Endothelial cell of umbilical vein (primary cell): ENCODE data around the gene CSMD2. TPM values are rescaled to one million over a fixed set of nuclear protein-coding genes. Genes with fewer than 3 reads are reported as not detected.

Source experiments
- BruUV-seq: library from RNA; stranded (reverse); fragments of 400-500 nt; replicated peaks from 2 replicates; lab custom pipeline; 2021; lab: Mats Ljungman, UMichigan
- CTCF ChIA-PET: fragments of 300-600, 350-600 bp; sonication (Branson Sonifier 250); formaldehyde crosslinking; loops from one replicate; lab custom pipeline; 2021; ENCODE audit warnings: antibody characterized with exemption, inconsistent platforms; lab: Charles Lee
- POLR2A ChIA-PET: fragments of 300-600, 350-600 bp; sonication (Branson Sonifier 250); formaldehyde crosslinking; loops from one replicate; lab custom pipeline; 2021; ENCODE audit warnings: antibody characterized with exemption, inconsistent platforms; lab: Charles Lee
- DNase-seq: peaks from one replicate; pipeline ENCODE4 v3.0.0-alpha.2; 2011; ENCODE audit warnings: low read depth, low spot score
- FAIRE-seq: peaks from 2 replicates; lab custom pipeline; 2011; peaks lifted over from hg19 to GRCh38; lab: Jason Lieb, UNC
- H2AFZ ChIP-seq: 2 replicates; pipeline ENCODE4 v1.6.0; 2012; ENCODE audit warnings: low read depth, low read length, control low read depth, inconsistent platforms
- H3K27ac ChIP-seq: 2 replicates; pipeline ENCODE4 v1.5.1; 2011; ENCODE audit warnings: low read depth, mild to moderate bottlenecking, control low read depth, low read length, moderate library complexity; ENCODE audit not compliant: insufficient read depth
- H3K27me3 ChIP-seq, 2 experiments: 2 replicates each; pipeline versions ENCODE4 v1.6.0 to v1.6.1; 2011; ENCODE audit warnings: low read length in 2 of 2, mixed read lengths in 1 of 2; ENCODE audit not compliant: control insufficient read depth in 2 of 2, insufficient read depth in 2 of 2
- H3K36me3 ChIP-seq, 2 experiments: 2 replicates in 1 of 2; 3 replicates in 1 of 2; pipeline ENCODE4 v1.5.1; 2011; ENCODE audit warnings: low read length in 2 of 2, mild to moderate bottlenecking in 1 of 2, moderate library complexity in 1 of 2; ENCODE audit not compliant: control insufficient read depth in 2 of 2, insufficient read depth in 2 of 2; ENCODE audit errors: extremely low read depth in 1 of 2
- H3K4me1 ChIP-seq: 3 replicates; pipeline ENCODE4 v1.5.1; 2011; ENCODE audit warnings: mild to moderate bottlenecking, low read length; ENCODE audit not compliant: control insufficient read depth, insufficient read depth; ENCODE audit errors: extremely low read depth
- H3K4me2 ChIP-seq: 2 replicates; pipeline ENCODE4 v1.6.1; 2011; ENCODE audit warnings: low read length, control low read depth, mixed read lengths; ENCODE audit not compliant: insufficient read depth
- H3K4me3 ChIP-seq, 3 experiments: fragments of 200-600 bp in 1 of 3; sonication (generic), shearing (Covaris generic) in 1 of 3; replicated peaks in 1 of 3; 2 replicates each; pipeline ENCODE4 v1.5.1; 2011 to 2016; ENCODE audit warnings: control low read depth in 3 of 3, low read length in 3 of 3, mild to moderate bottlenecking in 2 of 3, inconsistent platforms in 1 of 3, low read depth in 1 of 3, moderate library complexity in 1 of 3; ENCODE audit not compliant: insufficient read depth in 1 of 3
- H3K79me2 ChIP-seq: 2 replicates; pipeline ENCODE4 v1.6.0; 2012; ENCODE audit warnings: low read length, inconsistent platforms; ENCODE audit not compliant: control insufficient read depth, insufficient read depth
- H3K9ac ChIP-seq: replicated peaks from 2 replicates; pipeline ENCODE3; 2011; ENCODE audit warnings: low read length, control low read depth; ENCODE audit not compliant: insufficient read depth; ENCODE audit errors: extremely low read depth
- H3K9me1 ChIP-seq: replicated peaks from 3 replicates; pipeline ENCODE4 v1.6.0; 2011; ENCODE audit warnings: mild to moderate bottlenecking, low read length; ENCODE audit not compliant: control insufficient read depth, insufficient read depth; ENCODE audit errors: extremely low read depth
- H3K9me3 ChIP-seq: replicated peaks from 2 replicates; pipeline ENCODE4 v1.5.1; 2012; ENCODE audit warnings: low read length, inconsistent platforms; ENCODE audit not compliant: control insufficient read depth, insufficient read depth
- H4K20me1 ChIP-seq: replicated peaks from 2 replicates; pipeline ENCODE3; 2011; ENCODE audit warnings: mild to moderate bottlenecking, low read length; ENCODE audit not compliant: control insufficient read depth, insufficient read depth; ENCODE audit errors: extremely low read depth
- EZH2 ChIP-seq: IDR thresholded peaks from 2 replicates; pipeline ENCODE4 v1.6.1; 2012; ENCODE audit warnings: borderline replicate concordance, low read depth, mild to moderate bottlenecking, moderate library complexity, low read length, inconsistent platforms; ENCODE audit not compliant: severe bottlenecking
- FOS ChIP-seq: IDR thresholded peaks from 2 replicates; pipeline ENCODE4 v1.6.1; 2011; ENCODE audit warnings: mild to moderate bottlenecking, low read length, moderate library complexity, borderline replicate concordance; ENCODE audit not compliant: insufficient read depth
- GATA2 ChIP-seq: IDR thresholded peaks from 2 replicates; pipeline ENCODE4 v1.7.0; 2011; ENCODE audit warnings: low read depth, mild to moderate bottlenecking, moderate library complexity, mixed read lengths, low read length; ENCODE audit not compliant: insufficient read length, insufficient read depth
- JUN ChIP-seq: IDR thresholded peaks from 2 replicates; pipeline ENCODE4 v1.6.1; 2011; ENCODE audit warnings: borderline replicate concordance, low read depth; ENCODE audit not compliant: insufficient read length, insufficient read depth
- MAX ChIP-seq: IDR thresholded peaks from 2 replicates; pipeline ENCODE4 v1.6.1; 2011; ENCODE audit not compliant: insufficient read depth, insufficient read length
- MYC ChIP-seq: IDR thresholded peaks from one replicate; pipeline ENCODE4 v1.6.1; 2011; ENCODE audit warnings: mild to moderate bottlenecking, low read depth, low read length
- POLR2A ChIP-seq: IDR thresholded peaks from 2 replicates; pipeline ENCODE4 v1.6.1; 2012; ENCODE audit warnings: low read depth, mild to moderate bottlenecking, control low read depth, low read length
- POLR2AphosphoS5 ChIP-seq: IDR thresholded peaks from 2 replicates; pipeline ENCODE4 v1.6.1; 2012; ENCODE audit warnings: low read depth, mild to moderate bottlenecking, control low read depth, low read length, moderate library complexity; ENCODE audit not compliant: insufficient read depth
- dilution Hi-C: fragments of 300-500 bp; cut with MboI; formaldehyde crosslinking; loops from one replicate; pipeline ENCODE4 v1.15.0; 2019; ENCODE audit warnings: low sequenced_read_pairs; ENCODE audit not compliant: extremely low pct_ligation_motif_present
- intact Hi-C: fragments of 100-400 bp; cut with micrococcal nuclease; formaldehyde crosslinking; loops from one replicate; pipeline ENCODE4 v1.10.0; 2022
- polyA plus RNA-seq, 4 experiments: library from polyadenylated mRNA; depleted of rRNA in 3 of 4; stranded (reverse) in 3 of 4; unstranded in 1 of 4; fragments of >200 nt; gene quantifications; 2 replicates each; pipeline versions ENCODE4 v1.2.1 to v1.2.3, GENCODE V29; 2011 to 2012; ENCODE audit warnings: missing spikeins in 1 of 4
- total RNA-seq: library from RNA; stranded (reverse); gene quantifications from 2 replicates; pipeline ENCODE4 v1.2.3, GENCODE V29; 2021
- TF ChIP-seq, protein P1 (sequence below), 2 donors: IDR thresholded peaks; 1 replicate in 1 of 2; 2 replicates in 1 of 2; pipeline ENCODE4 v1.5.1; 2011; ENCODE audit warnings: low read length in 2 of 2, mild to moderate bottlenecking in 2 of 2, moderate library complexity in 2 of 2, control low read depth in 1 of 2, inconsistent platforms in 1 of 2, low read depth in 1 of 2; ENCODE audit not compliant: insufficient read depth in 1 of 2; ENCODE audit errors: extremely low read depth in 1 of 2

CSMD2 gene
- total and polyA plus RNA-seq, 2 donors (not counting 3 experiments of a cell fraction or from before 2014, with no cell fraction given): under 0.01 TPM; not detected in 1

GRCh38 chr1:34066981-34067603, 97.9 kb downstream of the CSMD2 start:
- Histone ChIP-seq H3K27me3 (no peaks in the 10 kb centered on the region), H2AFZ (no peak overlapping the region), H3K4me3 (no peak overlapping the region), H3K36me3 (no peaks in the 10 kb centered on the region), H3K9me3 (no peaks in the 10 kb centered on the region), H4K20me1 (no peaks in the 10 kb centered on the region), H3K9me1 (no peaks in the 10 kb centered on the region), H3K4me1 (no peaks in the 10 kb centered on the region), H3K27ac (no peak overlapping the region), H3K9ac (no peak overlapping the region), H3K79me2 (no peaks in the 10 kb centered on the region), H3K4me2 (no peak overlapping the region)
- FAIRE-seq (no peak), DNase-seq (no peak)
- no peak for TF ChIP-seq POLR2A
- TF ChIP-seq JUN: no peak
- TF ChIP-seq EZH2: no peak
- no TSS peak for BruUV-seq
- intact Hi-C loops: no loop called here
- CTCF ChIA-PET: no interaction called here
- POLR2A ChIA-PET: no interaction called here
- dilution Hi-C loops: no loop called here

GRCh38 chr1:34066166-34066565, 98.9 kb downstream of the CSMD2 start:
- intact Hi-C loops: no loop called here
- CTCF ChIA-PET: no interaction called here

More at GRCh38 chr1:34066166-34066565, 98.9 kb downstream of the CSMD2 start:
- H3K4me1 ChIP-seq: no peaks in the 10 kb centered on the region
- dilution Hi-C loops: no loop called here
- no peak overlapping the region for H3K9ac ChIP-seq
- H2AFZ ChIP-seq: no peak overlapping the region
- no TSS peak for BruUV-seq
- H3K4me2 ChIP-seq: no peak overlapping the region
- H3K27ac ChIP-seq: no peak overlapping the region
- H3K4me3 ChIP-seq: no peak overlapping the region
- no peaks in the 10 kb centered on the region for H3K9me1 ChIP-seq
- no peaks in the 10 kb centered on the region for H3K9me3 ChIP-seq
- H4K20me1 ChIP-seq: no peaks in the 10 kb centered on the region
- H3K79me2 ChIP-seq: no peaks in the 10 kb centered on the region
- TF ChIP-seq POLR2AphosphoS5 (no peak), EZH2 (no peak), MYC (no peak), MAX (no peak), JUN (no peak), POLR2A (no peak), GATA2 (no peak), FOS (no peak)
- TF ChIP-seq, protein P1, sequence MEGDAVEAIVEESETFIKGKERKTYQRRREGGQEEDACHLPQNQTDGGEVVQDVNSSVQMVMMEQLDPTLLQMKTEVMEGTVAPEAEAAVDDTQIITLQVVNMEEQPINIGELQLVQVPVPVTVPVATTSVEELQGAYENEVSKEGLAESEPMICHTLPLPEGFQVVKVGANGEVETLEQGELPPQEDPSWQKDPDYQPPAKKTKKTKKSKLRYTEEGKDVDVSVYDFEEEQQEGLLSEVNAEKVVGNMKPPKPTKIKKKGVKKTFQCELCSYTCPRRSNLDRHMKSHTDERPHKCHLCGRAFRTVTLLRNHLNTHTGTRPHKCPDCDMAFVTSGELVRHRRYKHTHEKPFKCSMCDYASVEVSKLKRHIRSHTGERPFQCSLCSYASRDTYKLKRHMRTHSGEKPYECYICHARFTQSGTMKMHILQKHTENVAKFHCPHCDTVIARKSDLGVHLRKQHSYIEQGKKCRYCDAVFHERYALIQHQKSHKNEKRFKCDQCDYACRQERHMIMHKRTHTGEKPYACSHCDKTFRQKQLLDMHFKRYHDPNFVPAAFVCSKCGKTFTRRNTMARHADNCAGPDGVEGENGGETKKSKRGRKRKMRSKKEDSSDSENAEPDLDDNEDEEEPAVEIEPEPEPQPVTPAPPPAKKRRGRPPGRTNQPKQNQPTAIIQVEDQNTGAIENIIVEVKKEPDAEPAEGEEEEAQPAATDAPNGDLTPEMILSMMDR (IDR thresholded peaks at IDR 0.05; ENCODE audit: extremely low read depth in 1 of 2, insufficient read depth in 1 of 2, low read depth in 1 of 2, low read length in 2 of 2): no peak
- H3K27me3 ChIP-seq: no peaks in the 10 kb centered on the region
- FAIRE-seq: no peak
- DNase-seq: no peak
- no peaks in the 10 kb centered on the region for H3K36me3 ChIP-seq
- POLR2A ChIA-PET: no interaction called here
